ENCODE measurements around the gene KIAA1217.

KIAA1217 gene

GRCh38 chr10:24394461-24395190 lies 185.7 kb downstream of the KIAA1217 start:
- Mint-ChIP-seq H3K36me3 (no peaks in the 10 kb centered on the region), H3K27me3 (peaks cover 2% of the 10 kb centered on the region), H3K27ac (no peak overlapping the region), H3K9me3 (no peaks in the 10 kb centered on the region), H3K4me1 (no peaks in the 10 kb centered on the region), H3K4me3 (no peak overlapping the region)

DNA sequence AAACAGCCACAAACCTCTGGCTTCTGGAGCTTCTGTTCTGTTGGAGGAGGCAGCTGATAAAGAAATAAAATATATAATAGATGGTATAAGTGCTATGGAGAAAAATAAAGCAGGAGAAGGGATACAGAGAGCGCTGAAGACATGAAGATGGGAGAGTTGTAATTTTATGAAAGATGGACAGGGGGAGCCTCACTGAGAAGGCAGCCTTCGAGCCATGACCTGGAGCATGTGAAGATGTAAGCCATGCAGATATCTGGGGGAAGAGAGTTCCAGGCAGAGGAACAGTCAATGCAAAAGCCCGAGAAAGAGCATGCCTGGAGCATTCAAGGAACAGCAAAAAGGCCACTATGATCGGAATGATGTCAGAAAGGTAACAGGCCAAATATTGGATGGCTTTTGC lies 187.5 kb downstream of the KIAA1217 start:
- Mint-ChIP-seq H3K4me3 (no peak overlapping the region), H3K36me3 (no peaks in the 10 kb centered on the region), H3K9me3 (no peaks in the 10 kb centered on the region), H3K27ac (no peak overlapping the region), H3K4me1 (no peaks in the 10 kb centered on the region), H3K27me3 (peaks cover 2% of the 10 kb centered on the region)

GRCh38 chr10:24397662-24398061 lies 188.7 kb downstream of the KIAA1217 start:
- Mint-ChIP-seq H3K9me3 (no peaks in the 10 kb centered on the region), H3K27me3 (peaks cover 2% of the 10 kb centered on the region), H3K4me3 (no peak overlapping the region), H3K27ac (no peak overlapping the region), H3K36me3 (no peaks in the 10 kb centered on the region), H3K4me1 (no peaks in the 10 kb centered on the region)

DNA sequence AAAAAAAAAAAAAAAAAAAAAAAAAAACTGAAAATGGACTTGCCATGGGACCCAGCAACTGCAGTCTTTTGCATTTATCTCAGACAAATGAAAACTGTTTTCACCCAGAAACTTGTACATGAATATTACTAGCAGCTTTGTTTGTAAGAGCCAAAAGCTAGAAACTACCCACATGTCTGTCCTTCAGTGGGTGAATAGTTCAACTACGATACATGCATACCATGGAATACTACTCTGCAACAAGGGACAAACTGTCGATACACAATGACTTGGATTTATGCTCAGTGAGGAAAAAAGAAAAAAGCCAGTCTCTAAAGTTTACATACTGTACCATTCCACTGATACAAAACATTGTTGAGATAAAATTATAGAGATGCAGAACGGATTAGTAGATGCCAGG lies 195.6 kb downstream of the KIAA1217 start:
- Mint-ChIP-seq H3K4me1 (no peaks in the 10 kb centered on the region), H3K4me3 (no peak overlapping the region), H3K27ac (no peak overlapping the region), H3K27me3 (no peaks in the 10 kb centered on the region), H3K36me3 (no peaks in the 10 kb centered on the region), H3K9me3 (no peaks in the 10 kb centered on the region)

GRCh38 chr10:24405635-24406034 lies 196.7 kb downstream of the KIAA1217 start:
- H3K27ac Mint-ChIP-seq: no peak overlapping the region
- H3K4me1 Mint-ChIP-seq: no peaks in the 10 kb centered on the region
- no peaks in the 10 kb centered on the region for H3K27me3 Mint-ChIP-seq
- no peak overlapping the region for H3K4me3 Mint-ChIP-seq
- no peaks in the 10 kb centered on the region for H3K9me3 Mint-ChIP-seq
- no peaks in the 10 kb centered on the region for H3K36me3 Mint-ChIP-seq

- H3K9me3 Mint-ChIP-seq: no peaks in the 10 kb centered on the region
- H3K27me3 Mint-ChIP-seq: peaks cover 1% of the 10 kb centered on the region
- H3K4me3 Mint-ChIP-seq: no peak overlapping the region
- H3K27ac Mint-ChIP-seq: no peak overlapping the region
- H3K36me3 Mint-ChIP-seq: no peaks in the 10 kb centered on the region
- H3K4me1 Mint-ChIP-seq: no peaks in the 10 kb centered on the region
These were observed 198.0 kb downstream of the KIAA1217 start for GRCh38 chr10:24406809-24407483.

GRCh38 chr10:24407928-24408327 lies 199.0 kb downstream of the KIAA1217 start:
- H3K4me3 Mint-ChIP-seq: no peak overlapping the region
- no peaks in the 10 kb centered on the region for H3K36me3 Mint-ChIP-seq
- no peaks in the 10 kb centered on the region for H3K9me3 Mint-ChIP-seq
- no peak overlapping the region for H3K27ac Mint-ChIP-seq
- no peaks in the 10 kb centered on the region for H3K4me1 Mint-ChIP-seq
- H3K27me3 Mint-ChIP-seq: peaks cover 1% of the 10 kb centered on the region

DNA sequence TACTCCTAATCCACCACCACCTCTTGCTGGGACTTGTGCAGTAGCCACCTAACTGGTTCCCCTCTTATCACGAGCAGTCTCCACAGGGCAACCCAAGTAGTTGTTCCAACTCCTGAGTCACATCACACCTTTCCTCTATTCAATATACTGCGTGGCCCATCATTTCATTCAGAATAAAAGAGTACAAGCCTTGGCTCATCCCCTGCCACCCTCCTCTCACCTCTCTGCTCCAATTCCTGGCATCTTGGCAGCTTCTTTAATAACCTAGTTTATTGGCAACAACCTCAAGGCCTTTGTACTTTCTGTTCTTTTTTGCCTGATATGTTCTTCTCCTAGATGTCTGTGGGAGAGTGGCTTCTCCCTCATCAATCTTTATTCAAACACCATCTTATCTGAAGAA lies 199.4 kb downstream of the KIAA1217 start:
- no peak overlapping the region for H3K4me3 Mint-ChIP-seq
- H3K27ac Mint-ChIP-seq: no peak overlapping the region
- peaks cover 1% of the 10 kb centered on the region for H3K27me3 Mint-ChIP-seq
- H3K9me3 Mint-ChIP-seq: no peaks in the 10 kb centered on the region
- H3K4me1 Mint-ChIP-seq: no peaks in the 10 kb centered on the region
- no peaks in the 10 kb centered on the region for H3K36me3 Mint-ChIP-seq

DNA sequence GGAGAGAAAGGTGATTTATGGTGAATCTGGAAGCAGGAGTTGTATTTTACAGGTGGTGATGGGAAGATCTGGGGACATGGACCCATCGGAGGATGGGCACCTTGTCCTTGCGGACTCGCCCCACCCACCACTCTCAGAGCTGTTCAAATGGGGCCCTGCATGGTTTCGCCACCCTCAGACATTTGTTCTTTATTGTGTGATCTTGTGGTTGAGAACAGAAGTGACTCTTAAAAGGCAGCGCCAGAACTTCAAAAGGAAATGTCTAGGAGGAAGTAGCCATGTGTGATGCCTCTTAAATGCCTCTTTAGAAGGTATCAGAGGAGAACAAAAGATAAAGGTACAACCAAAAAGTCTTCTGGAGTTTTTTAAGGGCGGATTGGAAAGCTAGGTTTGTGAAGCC lies 205.7 kb downstream of the KIAA1217 start:
- Mint-ChIP-seq H3K36me3 (no peaks in the 10 kb centered on the region), H3K27ac (no peak overlapping the region)

DNA sequence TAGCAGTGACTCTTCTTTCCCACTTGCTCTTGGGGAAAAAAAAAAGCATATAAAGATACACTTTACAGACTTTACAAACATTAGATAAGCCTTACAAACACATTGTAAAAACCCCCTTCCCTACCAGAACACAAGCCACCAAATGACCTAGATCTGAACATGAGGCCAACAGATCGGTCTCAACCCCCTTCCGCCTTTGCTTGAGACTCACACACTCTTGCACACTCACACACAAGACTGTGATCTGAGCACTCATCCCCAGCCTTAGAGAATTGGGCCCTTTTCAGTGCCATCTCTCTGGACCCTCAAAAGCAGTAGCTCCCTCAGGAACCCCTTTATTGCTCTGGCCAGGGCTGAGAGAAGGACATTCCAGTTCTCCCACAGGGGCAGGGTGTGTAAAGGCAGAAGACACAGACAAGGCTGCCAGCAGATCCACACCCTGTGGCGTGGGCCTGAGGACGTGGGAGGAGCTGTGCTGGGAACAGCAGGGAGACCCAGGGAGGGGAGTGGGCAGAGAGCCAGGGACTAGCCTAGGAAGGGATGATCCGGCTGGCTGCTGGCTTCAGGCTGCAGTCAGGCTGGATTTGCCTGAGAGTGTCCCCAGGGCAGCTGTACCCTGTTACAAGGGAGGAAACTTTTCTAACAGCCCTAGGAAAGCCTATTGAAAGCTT lies 206.7 kb downstream of the KIAA1217 start:
- peaks cover 4% of the 10 kb centered on the region for H3K27me3 Mint-ChIP-seq
- no peak overlapping the region for H3K27ac Mint-ChIP-seq
- H3K9me3 Mint-ChIP-seq: no peaks in the 10 kb centered on the region
- no peaks in the 10 kb centered on the region for H3K36me3 Mint-ChIP-seq
- H3K4me3 Mint-ChIP-seq: no peak overlapping the region
- H3K4me1 Mint-ChIP-seq: no peaks in the 10 kb centered on the region

More for the DNA sequence above, 205.7 kb downstream of the KIAA1217 start:
- Mint-ChIP-seq H3K4me3 (no peak overlapping the region), H3K27me3 (peaks cover 4% of the 10 kb centered on the region), H3K9me3 (no peaks in the 10 kb centered on the region), H3K4me1 (no peaks in the 10 kb centered on the region)

DNA sequence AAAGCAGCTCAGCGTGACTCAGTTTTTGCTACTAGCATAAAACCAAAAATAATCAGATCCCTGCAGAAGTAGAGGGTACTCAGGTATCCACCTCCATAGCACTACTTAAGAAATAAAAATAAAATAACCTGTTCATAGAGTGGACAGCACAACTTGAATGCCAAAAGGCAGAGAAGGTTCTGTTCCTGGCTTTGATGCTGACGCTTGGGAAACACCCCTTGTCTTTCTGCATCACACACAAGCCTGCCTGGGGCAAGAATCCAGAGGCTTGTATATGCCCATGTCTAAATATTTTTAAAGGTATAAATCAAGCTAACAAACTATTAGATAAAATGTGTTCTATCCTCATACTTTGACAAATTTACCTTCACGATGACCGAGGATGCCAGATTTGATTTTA lies 207.3 kb downstream of the KIAA1217 start:
- no peaks in the 10 kb centered on the region for H3K36me3 Mint-ChIP-seq

DNA sequence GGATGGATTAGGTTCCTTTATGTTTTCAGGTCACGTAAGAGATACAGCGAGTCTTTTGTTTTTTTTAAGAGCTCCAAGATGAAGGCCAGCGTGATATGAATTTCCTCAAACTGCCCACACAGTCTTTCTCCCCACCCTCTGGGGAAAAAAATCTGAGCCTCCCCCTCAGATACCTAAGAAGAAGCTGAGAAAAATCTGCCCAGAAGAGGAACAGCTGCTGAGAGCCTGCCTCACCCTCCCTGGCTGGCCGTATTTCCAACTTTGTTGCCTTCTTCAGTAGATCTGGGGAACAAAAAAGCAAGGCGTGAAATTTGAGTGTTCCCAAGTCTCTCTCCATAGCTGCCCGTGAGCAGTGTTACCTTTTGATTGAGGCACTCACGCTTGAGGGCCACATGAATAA lies 208.1 kb downstream of the KIAA1217 start:
- Mint-ChIP-seq H3K27ac (no peak overlapping the region), H3K27me3 (peaks cover 5% of the 10 kb centered on the region), H3K9me3 (no peaks in the 10 kb centered on the region), H3K4me1 (no peaks in the 10 kb centered on the region), H3K36me3 (no peaks in the 10 kb centered on the region), H3K4me3 (no peak overlapping the region)

More for the DNA sequence above, 207.3 kb downstream of the KIAA1217 start:
- Mint-ChIP-seq H3K27me3 (peaks cover 3% of the 10 kb centered on the region), H3K27ac (no peak overlapping the region), H3K4me3 (no peak overlapping the region), H3K4me1 (no peaks in the 10 kb centered on the region), H3K9me3 (no peaks in the 10 kb centered on the region)

DNA sequence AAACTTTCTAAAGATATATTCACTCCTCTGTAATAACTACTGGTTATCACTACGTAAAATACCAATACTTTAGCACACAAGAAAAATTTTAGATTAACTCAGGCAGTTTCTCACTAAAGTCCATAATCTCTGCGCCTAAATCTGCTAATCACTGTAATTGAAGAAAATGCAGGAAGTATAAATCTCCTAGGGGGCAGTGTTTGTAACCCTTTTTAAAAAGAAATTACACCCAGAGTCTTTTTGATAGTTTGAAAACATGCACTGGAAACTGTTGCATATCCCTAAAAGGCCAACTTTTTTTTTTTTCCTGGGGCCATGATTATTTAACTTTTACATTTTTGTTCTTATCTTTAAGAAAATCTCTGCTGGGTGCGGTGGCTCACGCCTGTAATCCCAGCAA lies 209.6 kb downstream of the KIAA1217 start:
- Mint-ChIP-seq H3K27ac (no peak overlapping the region), H3K36me3 (no peaks in the 10 kb centered on the region), H3K9me3 (no peaks in the 10 kb centered on the region), H3K4me3 (no peak overlapping the region), H3K4me1 (no peaks in the 10 kb centered on the region), H3K27me3 (peaks cover 5% of the 10 kb centered on the region)

- H3K27ac Mint-ChIP-seq: no peak overlapping the region
- H3K4me1 Mint-ChIP-seq: no peaks in the 10 kb centered on the region
- no peaks in the 10 kb centered on the region for H3K9me3 Mint-ChIP-seq
- H3K4me3 Mint-ChIP-seq: no peak overlapping the region
- no peaks in the 10 kb centered on the region for H3K36me3 Mint-ChIP-seq
- peaks cover 5% of the 10 kb centered on the region for H3K27me3 Mint-ChIP-seq
These were observed 210.1 kb downstream of the KIAA1217 start for GRCh38 chr10:24419066-24419465.

GRCh38 chr10:24425151-24425550 lies 216.2 kb downstream of the KIAA1217 start:
- no peaks in the 10 kb centered on the region for H3K9me3 Mint-ChIP-seq
- H3K27me3 Mint-ChIP-seq: peaks cover 2% of the 10 kb centered on the region
- H3K4me3 Mint-ChIP-seq: no peak overlapping the region
- H3K4me1 Mint-ChIP-seq: no peaks in the 10 kb centered on the region
- H3K27ac Mint-ChIP-seq: no peak overlapping the region
- no peaks in the 10 kb centered on the region for H3K36me3 Mint-ChIP-seq

Data from activated naive CD4-positive, alpha-beta T cell treated with anti-CD3 and anti-CD28 coated beads, Interleukin-2, amount 50 U/mL, for 24 hours (primary cell).